Stimulated activated CD8-positive, alpha-beta memory T cell treated with anti-CD3 and anti-CD28 coated beads, Interleukin-2, amount 100 ng/mL, for 48 hours (primary cell): ENCODE results near the gene CABCOCO1.

ENCODE experiments used
- DNase-seq, 2 donors: peaks; one replicate each; pipeline ENCODE4 v3.0.0-alpha.2; 2020; ENCODE audit warnings: low read depth in 2 of 2

The CABCOCO1 gene

DNA sequence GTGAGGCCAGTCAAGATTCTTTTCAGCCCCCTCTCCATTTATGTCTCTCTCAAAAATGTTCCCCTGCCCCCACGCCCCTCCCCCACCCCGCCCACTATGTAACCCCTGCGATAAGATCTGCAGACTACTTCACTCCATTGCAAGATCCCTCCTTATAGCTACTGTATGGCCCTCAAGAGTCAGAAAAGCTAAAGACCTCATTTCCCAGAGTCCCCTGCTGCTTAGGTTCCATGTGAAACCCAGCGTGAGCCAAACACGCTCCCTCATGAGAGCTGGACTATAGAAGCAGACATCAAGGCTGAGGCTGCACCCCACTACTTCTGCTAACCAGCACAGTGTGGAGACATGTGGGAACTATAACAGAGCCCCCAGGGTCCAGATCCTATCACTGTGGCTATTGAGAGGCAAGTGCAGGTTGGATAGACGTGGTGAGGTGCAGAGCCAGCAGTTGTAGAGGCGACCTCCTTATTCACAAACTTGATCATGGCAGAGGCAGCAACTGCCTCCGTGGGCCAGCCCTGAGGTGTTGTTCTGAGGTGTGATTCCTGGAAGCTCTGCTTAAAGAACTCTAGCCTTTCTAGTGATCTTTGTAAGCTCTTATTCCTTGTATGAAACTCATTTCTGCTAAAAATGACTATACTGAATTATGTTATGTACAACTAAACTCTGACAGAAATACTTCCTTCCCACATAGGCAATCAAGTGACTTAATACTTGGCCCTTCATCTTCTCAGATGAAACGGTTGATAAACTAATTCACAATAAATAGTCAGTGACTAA lies 121.8 kb downstream of the CABCOCO1 start:
- peak in 1 of 2 donors; percentile 40 for DNase-seq

DNA sequence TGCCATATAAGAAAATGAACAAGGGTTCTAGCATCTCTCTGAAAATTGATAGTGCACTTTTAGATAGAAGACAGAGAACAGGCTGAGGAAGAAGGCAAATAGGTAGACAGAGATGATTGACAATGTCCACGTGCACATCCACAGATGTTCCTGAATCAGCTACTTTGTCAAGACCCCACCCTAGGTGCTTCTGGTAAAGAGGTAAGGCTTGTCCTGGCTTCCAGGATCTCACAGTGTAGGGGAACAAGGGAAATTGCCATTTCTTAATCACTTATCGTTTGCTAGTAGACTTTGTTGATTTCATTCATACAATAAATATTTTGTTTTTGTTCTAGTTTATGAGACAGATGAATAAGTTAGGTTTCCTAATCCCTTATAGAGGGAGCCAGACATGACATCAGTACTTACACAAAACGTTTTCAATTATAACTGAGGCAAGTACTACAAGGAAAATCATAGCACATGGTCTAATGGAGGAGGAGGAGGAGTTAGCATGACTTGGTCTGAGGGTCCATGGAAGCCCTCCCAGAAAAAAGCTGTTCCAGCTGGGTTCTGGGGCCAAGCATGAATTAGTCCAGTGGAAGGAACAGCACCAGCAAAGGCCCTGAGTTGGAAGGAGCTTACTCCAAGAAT lies 122.9 kb downstream of the CABCOCO1 start:
- DNase-seq = no peak

- no peak for DNase-seq
Observed at GRCh38 chr10:61786728-61787127, 124.0 kb downstream of the CABCOCO1 start.

DNA sequence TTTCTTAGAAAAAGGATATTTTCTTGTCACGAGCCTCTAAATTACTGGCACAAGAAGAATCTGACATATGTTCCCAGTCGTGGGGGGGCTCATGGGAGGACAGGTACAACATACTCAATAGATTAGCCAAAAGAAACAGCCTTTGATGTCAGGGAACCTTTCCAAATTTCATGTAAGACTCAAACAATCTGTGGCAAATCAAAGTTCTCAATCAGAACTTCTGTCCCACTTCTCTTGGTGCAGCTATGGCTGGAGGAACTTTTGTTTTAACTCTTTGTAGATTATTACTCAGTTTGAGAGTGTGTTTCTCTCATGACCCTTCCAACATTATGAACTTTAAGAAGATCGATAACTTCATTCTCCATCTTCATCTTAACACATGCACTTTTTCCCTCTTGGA lies 124.4 kb downstream of the CABCOCO1 start:
- DNase-seq = no peak

DNA sequence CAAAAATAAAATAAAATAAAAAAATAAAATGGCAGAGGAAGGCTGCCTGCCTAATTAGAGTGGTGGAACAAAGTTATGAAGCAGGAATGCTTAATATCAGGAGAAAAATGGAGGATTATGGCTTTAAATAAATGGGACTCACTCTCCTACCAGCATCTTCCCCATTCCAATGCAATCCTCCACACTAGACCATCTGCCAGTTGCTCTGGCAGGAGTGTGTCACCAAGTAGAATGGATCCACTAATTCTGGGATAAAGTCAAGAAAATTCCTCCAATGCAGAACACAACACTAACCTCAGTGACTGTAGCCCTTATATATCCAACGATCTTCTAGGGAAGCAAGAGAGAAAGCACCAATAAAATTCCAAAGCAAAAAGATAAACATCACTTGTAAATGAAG lies 126.3 kb downstream of the CABCOCO1 start:
- DNase-seq = no peak

GRCh38 chr10:61791216-61791615 lies 128.5 kb downstream of the CABCOCO1 start:
- DNase-seq = no peak

DNA sequence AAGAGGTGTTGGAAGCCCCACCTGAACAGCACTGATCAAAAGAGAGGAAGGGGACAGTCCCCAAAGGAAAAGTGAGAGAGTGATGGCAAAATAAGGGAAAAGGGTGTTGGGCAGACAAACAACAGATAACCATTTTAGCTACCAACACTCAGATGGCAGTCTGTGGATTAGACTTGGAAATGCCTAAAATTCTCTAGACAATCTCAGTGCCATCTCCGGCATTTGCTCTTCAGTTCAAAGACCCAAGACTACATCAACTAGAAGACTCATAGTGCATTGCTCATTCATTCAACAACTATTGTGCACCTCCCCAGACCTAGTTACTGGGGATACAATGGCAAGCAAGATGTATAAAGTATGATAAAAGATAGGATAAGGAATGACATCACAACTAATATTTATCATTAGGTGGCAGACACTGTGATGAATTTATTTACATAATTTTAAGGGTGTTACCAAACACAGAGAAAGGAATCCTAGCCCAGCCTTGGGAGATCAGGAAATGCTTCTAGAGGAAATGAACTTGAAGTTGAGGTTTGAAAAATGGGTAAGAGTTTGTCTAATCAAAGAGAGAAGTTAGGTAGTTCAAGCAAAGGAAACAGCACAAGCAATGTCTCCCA lies 129.5 kb downstream of the CABCOCO1 start:
- no peak for DNase-seq

GRCh38 chr10:61792921-61793320 lies 130.2 kb downstream of the CABCOCO1 start:
- no peak for DNase-seq

GRCh38 chr10:61793760-61794703 lies 131.3 kb downstream of the CABCOCO1 start:
- no peak for DNase-seq

- no peak for DNase-seq
Observed at GRCh38 chr10:61795147-61795546, 132.4 kb downstream of the CABCOCO1 start.

DNA sequence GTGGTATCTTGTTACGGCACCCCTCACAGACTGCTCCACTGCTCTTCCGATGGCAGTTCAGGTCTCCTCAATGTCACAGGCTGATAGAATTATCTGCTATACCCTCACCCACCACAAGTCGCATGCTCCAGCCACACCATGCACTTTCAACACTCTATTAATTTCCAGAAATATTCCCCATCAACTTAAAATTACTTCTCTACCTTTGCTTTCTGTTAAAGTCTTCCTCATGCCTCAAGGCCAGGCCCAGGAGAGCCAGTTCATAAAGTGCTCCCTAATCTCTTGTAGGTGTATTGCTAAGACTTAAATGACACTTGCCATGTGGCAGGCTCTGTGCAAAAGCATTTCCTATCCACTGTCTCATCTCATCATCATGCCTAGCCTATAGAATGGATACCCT lies 132.8 kb downstream of the CABCOCO1 start:
- DNase-seq = no peak

DNA sequence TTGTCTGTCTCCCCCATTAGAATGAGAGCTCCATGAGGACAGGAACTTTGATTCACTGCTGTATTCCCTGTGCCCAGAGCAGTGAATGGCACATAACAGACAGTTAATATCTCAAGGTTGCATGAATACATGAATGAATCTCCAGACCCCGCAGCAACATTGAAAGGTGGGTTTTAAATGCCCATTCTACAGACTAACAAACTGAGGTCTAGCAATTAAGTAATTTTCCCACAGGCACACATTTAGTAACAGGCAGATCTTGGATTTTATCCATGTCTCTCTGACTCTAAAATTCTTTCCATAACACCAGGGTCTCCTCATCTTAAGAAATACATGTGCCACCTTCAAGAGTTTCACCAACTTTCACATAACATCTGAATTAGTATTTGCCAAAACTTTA lies 134.1 kb downstream of the CABCOCO1 start:
- no peak for DNase-seq

GRCh38 chr10:61797304-61798153 lies 134.8 kb downstream of the CABCOCO1 start:
- no peak for DNase-seq

DNA sequence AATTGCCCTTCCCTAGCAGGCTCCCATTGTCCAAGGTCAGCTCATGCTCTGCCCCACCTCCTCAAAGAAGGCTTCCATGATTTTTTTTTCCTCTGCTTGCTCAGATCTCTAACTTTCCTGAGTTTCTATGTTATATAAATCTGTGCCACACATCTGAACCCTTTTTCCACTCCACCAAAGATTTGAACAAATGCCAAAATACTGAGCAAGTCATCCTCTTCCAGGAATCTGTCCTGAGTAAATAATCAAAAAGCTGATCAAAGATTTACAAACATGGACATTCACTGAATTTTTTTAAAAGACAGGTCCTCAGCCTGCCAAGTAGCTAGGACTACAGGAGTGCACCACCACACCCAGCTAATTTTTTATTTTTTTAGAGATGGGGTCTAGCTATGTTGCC lies 136.0 kb downstream of the CABCOCO1 start:
- no peak for DNase-seq

DNA sequence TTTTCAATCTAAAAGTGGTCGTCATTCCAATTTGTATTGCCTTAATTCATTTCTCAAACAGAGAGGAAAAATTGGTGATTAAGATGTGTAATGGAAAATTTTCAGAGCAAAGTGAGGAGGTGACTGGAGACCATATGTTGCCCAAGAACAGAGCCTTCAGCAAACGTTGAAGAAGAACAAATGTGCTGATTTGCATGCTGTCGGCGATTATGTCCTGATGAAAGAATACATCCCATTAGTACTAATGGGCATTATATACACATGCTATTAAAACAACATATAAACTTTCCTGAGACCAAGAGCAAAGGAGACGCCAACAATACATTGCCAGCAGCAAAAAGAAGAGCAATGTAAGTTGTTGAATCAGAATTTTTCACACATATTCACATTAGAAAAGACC lies 138.8 kb downstream of the CABCOCO1 start:
- DNase-seq = no peak

DNA sequence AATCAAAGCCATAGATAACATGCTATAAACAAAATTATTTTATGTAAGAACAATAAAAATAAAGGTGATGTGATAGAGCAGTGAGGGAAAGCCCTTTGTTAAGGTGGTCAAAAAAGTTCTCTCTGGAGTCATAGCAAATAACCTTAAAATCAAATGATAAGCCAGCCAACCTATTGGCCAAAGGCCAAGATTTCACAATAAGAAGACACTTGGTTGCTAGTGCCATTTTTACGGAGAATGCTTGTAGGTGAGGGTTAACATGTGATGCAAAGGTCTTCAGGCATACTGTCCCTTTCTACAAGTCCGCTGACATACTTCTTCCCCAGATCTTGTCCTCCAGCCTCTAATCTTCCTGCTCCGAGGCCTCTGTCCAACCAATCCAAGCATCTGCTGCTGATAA lies 140.5 kb downstream of the CABCOCO1 start:
- no peak for DNase-seq

- no peak for DNase-seq
Observed at GRCh38 chr10:61804414-61804813, 141.7 kb downstream of the CABCOCO1 start.

DNA sequence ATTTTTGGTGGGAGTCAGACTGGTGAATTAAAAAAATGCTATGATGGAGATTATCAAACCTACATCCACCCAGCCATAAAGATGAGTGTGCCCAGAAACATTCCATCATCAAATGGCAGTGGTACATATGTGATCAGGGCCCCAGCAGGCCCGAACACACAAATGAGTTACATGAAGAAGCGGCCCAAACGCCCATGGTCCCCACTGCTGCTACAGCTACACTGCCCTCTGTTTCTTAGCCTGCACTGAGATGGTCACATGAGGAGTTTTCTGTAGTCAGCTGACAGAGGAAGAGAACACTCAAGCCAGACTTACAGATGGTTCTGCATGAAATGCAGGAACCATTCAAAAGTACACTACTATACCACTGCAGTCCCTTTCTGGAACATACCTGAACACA lies 142.4 kb downstream of the CABCOCO1 start:
- no peak for DNase-seq

- DNase-seq = no peak
Observed at GRCh38 chr10:61810263-61810662, 147.5 kb downstream of the CABCOCO1 start.

GRCh38 chr10:61812052-61812721 lies 149.5 kb downstream of the CABCOCO1 start:
- no peak for DNase-seq
